ENCODE measurements around the gene PARD3.
"Not testable (repeated sequence)": the region's sequence is repeated elsewhere in the genome, so short reads cannot be mapped to it uniquely, and the experiment has no call there.

The PARD3 gene

DNA sequence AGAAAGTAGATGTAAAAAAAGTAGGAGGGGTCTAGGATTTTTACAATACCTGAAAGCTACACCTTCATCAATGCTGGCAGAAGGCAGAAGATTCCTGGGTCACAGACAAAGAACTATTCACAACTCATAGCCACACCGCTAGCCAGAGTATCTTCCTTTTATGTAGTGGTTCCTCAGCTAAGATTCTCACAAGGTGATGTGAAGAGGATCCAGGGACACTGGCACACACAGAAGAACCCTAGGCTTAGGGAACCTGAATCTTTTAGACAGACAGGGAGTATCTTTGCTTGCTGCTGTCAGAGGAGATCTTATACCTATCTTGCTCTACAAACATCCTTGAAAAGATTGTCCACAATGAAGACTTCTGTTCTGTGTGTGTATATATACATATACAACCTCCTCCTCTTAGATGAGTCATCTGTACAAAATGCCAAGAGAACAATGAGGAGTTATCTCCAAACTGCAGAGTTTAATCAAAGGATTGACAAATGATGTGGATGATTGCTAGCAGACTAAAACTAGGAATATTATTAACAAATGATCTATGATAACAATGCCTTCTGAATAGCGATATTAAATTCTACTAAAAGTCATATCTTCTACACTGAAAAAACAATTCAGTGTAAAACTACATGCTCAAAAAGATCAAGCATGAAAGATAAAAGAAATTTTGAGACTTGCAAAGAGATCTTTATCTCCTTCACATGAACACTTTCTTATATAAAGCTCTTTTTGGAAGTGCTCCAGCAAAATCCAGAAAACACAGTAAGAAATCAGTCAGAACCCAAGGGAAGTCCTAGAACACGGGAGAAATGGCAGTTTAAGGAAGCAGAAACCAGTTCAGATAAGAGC, 409.3 kb downstream of the PARD3 start:
- Histone ChIP-seq H3K27ac (ENCODE audit: low read depth, low read length) (no peak overlapping the region), H3K27me3 (ENCODE audit: control insufficient read depth in 1 of 2, insufficient read depth in 2 of 2, low read length in 2 of 2) (no peaks in the 10 kb centered on the region), H3K36me3 (ENCODE audit: control insufficient read depth in 1 of 2, insufficient read depth in 2 of 2, low read length in 2 of 2) (no peaks in the 10 kb centered on the region), H3K9ac (ENCODE audit: low read depth in 1 of 2, low read length in 2 of 2) (no peak overlapping the region), H3K4me1 (ENCODE audit: control insufficient read depth in 1 of 2, insufficient read depth in 2 of 2, low read length in 2 of 2) (peaks cover 4 to 11% of the 10 kb centered on the region in 2 donors), H3K9me3 (ENCODE audit: control insufficient read depth in 1 of 2, low read length in 2 of 2) (no peaks in the 10 kb centered on the region), H3K4me3 (ENCODE audit: low read depth in 1 of 2, low read length in 2 of 2) (no peak overlapping the region)

DNA sequence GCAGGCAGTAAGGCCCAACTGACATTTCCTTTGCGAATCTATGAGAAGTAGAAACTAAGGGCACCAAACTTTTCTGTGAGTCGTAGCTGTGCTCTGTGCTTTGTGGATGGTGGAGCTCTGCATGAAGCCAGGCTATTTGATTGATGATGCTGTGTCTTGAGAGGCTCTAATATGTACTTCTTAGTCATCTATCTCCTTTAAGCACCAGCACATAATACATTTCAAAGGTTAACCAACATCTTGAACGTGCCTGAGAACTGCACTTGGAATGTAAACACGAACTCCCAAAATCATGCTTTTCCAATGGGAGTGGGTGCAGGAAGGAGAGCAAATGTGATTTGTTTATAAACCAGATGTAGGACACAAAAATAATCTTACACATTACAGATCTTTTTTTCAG, 411.6 kb downstream of the PARD3 start:
- Histone ChIP-seq H3K4me1 (ENCODE audit: control insufficient read depth in 1 of 2, insufficient read depth in 2 of 2, low read length in 2 of 2) (peaks cover 4 to 11% of the 10 kb centered on the region in 2 donors), H3K27ac (ENCODE audit: low read depth, low read length) (no peak overlapping the region), H3K36me3 (ENCODE audit: control insufficient read depth in 1 of 2, insufficient read depth in 2 of 2, low read length in 2 of 2) (no peaks in the 10 kb centered on the region), H3K4me3 (ENCODE audit: low read depth in 1 of 2, low read length in 2 of 2) (no peak overlapping the region), H3K9me3 (ENCODE audit: control insufficient read depth in 1 of 2, low read length in 2 of 2) (no peaks in the 10 kb centered on the region), H3K9ac (ENCODE audit: low read depth in 1 of 2, low read length in 2 of 2) (no peak overlapping the region), H3K27me3 (ENCODE audit: control insufficient read depth in 1 of 2, insufficient read depth in 2 of 2, low read length in 2 of 2) (no peaks in the 10 kb centered on the region)

DNA sequence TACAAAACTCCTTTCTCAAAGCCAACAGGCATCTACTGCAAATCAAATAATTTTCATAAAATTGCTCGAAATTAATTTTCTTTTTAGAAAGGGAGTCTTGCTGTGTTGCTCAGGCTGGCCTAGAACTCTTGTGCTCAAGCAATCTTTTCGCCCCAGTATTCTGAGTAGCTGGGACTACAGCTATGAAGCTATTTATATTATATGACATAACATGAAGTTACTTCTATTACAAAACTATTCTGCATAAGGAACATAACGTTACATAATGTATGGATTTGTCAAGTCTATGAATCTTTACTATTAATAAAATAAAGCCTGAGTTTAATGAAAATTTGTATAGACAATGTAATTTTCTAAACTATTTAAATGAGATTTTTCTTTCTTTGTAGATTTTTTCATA, 415.0 kb downstream of the PARD3 start:
- Histone ChIP-seq H3K27me3 (ENCODE audit: control insufficient read depth in 1 of 2, insufficient read depth in 2 of 2, low read length in 2 of 2) (no peaks in the 10 kb centered on the region), H3K4me1 (ENCODE audit: control insufficient read depth in 1 of 2, insufficient read depth in 2 of 2, low read length in 2 of 2) (no peaks in the 10 kb centered on the region), H3K9me3 (ENCODE audit: control insufficient read depth in 1 of 2, low read length in 2 of 2) (no peaks in the 10 kb centered on the region), H3K27ac (ENCODE audit: low read depth, low read length) (no peak overlapping the region), H3K9ac (ENCODE audit: low read depth in 1 of 2, low read length in 2 of 2) (no peak overlapping the region), H3K4me3 (ENCODE audit: low read depth in 1 of 2, low read length in 2 of 2) (no peak overlapping the region), H3K36me3 (ENCODE audit: control insufficient read depth in 1 of 2, insufficient read depth in 2 of 2, low read length in 2 of 2) (no peaks in the 10 kb centered on the region)

DNA sequence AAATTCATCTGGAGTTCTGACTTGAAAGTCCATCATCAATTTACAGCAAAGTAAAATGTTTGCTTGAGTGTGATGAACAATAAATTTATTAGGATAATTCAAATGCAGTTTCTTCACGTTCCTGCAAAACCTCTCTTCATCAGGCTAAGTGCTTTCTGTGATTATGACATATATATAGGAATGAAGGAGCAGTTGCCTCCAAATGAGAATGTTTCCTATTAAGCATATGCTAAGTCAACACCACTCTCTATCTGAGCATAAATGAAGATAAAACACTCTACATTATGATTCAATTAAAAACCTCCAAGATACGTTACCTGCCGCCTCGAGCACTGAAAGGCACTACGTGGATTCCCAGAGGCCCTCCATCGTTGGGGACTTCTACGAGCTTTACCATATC, 416.1 kb downstream of the PARD3 start:
- H3K9me3 ChIP-seq (ENCODE audit: control insufficient read depth in 1 of 2, low read length in 2 of 2): no peaks in the 10 kb centered on the region
- no peaks in the 10 kb centered on the region for H3K27me3 ChIP-seq (ENCODE audit: control insufficient read depth in 1 of 2, insufficient read depth in 2 of 2, low read length in 2 of 2)
- no peak overlapping the region for H3K4me3 ChIP-seq (ENCODE audit: low read depth in 1 of 2, low read length in 2 of 2)
- no peaks in the 10 kb centered on the region for H3K4me1 ChIP-seq (ENCODE audit: control insufficient read depth in 1 of 2, insufficient read depth in 2 of 2, low read length in 2 of 2)
- H3K9ac ChIP-seq (ENCODE audit: low read depth in 1 of 2, low read length in 2 of 2): no peak overlapping the region
- H3K27ac ChIP-seq (ENCODE audit: low read depth, low read length): no peak overlapping the region
- H3K36me3 ChIP-seq (ENCODE audit: control insufficient read depth in 1 of 2, insufficient read depth in 2 of 2, low read length in 2 of 2): no peaks in the 10 kb centered on the region

DNA sequence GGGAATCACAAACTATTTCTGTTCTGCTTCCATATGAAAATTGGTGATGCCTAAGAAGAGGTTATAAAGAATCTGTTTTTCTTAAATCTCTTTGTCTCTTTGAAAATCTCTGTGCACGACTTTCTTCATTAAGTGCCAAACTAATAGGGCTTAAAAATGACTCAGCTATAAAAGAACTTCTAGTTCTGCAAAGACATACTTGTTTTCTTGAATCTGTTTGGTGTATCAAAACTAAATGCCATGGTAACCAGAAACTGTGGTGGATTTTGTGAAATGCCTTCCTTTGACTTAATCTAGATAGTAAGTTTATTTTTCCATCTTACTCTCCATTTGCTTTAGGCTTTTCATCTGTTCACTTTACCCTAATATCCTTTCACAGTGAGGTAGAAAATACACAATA, 417.8 kb downstream of the PARD3 start:
- no peaks in the 10 kb centered on the region for H3K27me3 ChIP-seq (ENCODE audit: control insufficient read depth in 1 of 2, insufficient read depth in 2 of 2, low read length in 2 of 2)
- H3K4me1 ChIP-seq (ENCODE audit: control insufficient read depth in 1 of 2, insufficient read depth in 2 of 2, low read length in 2 of 2): no peaks in the 10 kb centered on the region
- no peak overlapping the region for H3K4me3 ChIP-seq (ENCODE audit: low read depth in 1 of 2, low read length in 2 of 2)
- H3K9ac ChIP-seq (ENCODE audit: low read depth in 1 of 2, low read length in 2 of 2): no peak overlapping the region
- no peak overlapping the region for H3K27ac ChIP-seq (ENCODE audit: low read depth, low read length)
- H3K36me3 ChIP-seq (ENCODE audit: control insufficient read depth in 1 of 2, insufficient read depth in 2 of 2, low read length in 2 of 2): no peaks in the 10 kb centered on the region
- no peaks in the 10 kb centered on the region for H3K9me3 ChIP-seq (ENCODE audit: control insufficient read depth in 1 of 2, low read length in 2 of 2)

DNA sequence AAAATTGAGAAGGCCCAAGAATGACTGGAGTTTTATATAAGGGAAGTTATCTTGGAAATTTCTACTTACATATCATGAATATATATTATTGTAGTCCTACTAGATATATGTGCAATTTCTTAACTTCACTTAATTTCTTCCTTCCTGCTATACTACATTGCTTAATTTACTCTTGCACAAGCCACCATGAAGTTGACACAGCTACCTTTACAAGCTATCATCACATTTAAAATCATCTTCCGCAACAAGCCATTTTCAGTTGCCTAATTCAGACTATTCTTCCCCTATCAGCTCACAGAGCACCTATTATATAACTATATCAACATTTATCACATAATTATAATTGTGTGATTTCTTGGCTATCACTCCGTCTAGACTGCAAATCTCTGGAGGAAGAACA, 418.4 kb downstream of the PARD3 start:
- Histone ChIP-seq H3K27me3 (ENCODE audit: control insufficient read depth in 1 of 2, insufficient read depth in 2 of 2, low read length in 2 of 2) (no peaks in the 10 kb centered on the region), H3K27ac (ENCODE audit: low read depth, low read length) (no peak overlapping the region), H3K4me1 (ENCODE audit: control insufficient read depth in 1 of 2, insufficient read depth in 2 of 2, low read length in 2 of 2) (no peaks in the 10 kb centered on the region), H3K4me3 (ENCODE audit: low read depth in 1 of 2, low read length in 2 of 2) (no peak overlapping the region), H3K36me3 (ENCODE audit: control insufficient read depth in 1 of 2, insufficient read depth in 2 of 2, low read length in 2 of 2) (no peaks in the 10 kb centered on the region), H3K9me3 (ENCODE audit: control insufficient read depth in 1 of 2, low read length in 2 of 2) (no peaks in the 10 kb centered on the region), H3K9ac (ENCODE audit: low read depth in 1 of 2, low read length in 2 of 2) (no peak overlapping the region)

DNA sequence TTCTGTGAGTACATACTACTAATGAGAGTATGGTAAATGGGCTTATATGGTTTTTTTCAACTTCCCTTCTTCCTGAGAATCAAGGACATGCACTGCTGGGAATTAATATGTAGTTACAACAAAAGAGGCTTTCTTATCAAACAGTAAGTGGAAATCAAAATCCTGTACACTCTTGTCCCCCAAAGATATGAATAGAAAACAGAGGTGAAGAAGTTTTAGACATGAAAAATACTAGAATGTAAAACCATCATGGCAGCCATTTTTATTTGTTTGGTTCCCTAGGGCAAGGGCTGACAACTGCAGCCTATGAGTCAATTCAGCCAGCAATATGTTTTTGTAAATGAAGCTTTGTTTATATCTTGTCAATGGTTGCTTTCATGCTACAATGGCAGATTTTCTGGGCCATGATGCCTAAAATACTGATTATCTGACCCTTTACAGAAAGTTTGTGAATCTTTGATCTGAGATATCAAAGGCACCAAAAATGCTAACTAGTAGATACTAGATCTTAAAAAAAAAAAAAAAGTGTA, 422.4 kb downstream of the PARD3 start:
- no peaks in the 10 kb centered on the region for H3K4me1 ChIP-seq (ENCODE audit: control insufficient read depth in 1 of 2, insufficient read depth in 2 of 2, low read length in 2 of 2)
- no peak overlapping the region for H3K9ac ChIP-seq (ENCODE audit: low read depth in 1 of 2, low read length in 2 of 2)
- H3K9me3 ChIP-seq (ENCODE audit: control insufficient read depth in 1 of 2, low read length in 2 of 2): no peaks in the 10 kb centered on the region
- H3K27me3 ChIP-seq (ENCODE audit: control insufficient read depth in 1 of 2, insufficient read depth in 2 of 2, low read length in 2 of 2): no peaks in the 10 kb centered on the region
- H3K27ac ChIP-seq (ENCODE audit: low read depth, low read length): no peak overlapping the region
- no peak overlapping the region for H3K4me3 ChIP-seq (ENCODE audit: low read depth in 1 of 2, low read length in 2 of 2)
- H3K36me3 ChIP-seq (ENCODE audit: control insufficient read depth in 1 of 2, insufficient read depth in 2 of 2, low read length in 2 of 2): no peaks in the 10 kb centered on the region

DNA sequence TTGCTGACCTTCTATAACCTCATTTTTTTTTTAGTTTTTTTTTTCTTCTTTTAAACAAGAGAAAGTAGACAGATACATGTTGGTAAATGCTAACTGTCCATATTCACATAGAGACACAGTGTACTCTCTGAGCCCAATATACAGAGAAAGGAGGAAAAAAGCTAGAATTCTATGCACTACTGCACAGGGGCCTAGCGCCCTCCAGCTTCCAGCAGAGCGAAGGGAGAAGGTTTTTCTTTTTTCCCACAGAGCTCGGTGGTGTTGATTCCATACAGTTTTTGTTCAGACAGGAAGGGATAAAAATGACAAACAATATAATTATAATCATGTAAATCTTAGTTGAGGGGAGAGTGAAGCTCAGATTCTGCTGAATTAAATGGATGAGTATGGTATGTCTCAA, 423.9 kb downstream of the PARD3 start:
- H3K27ac ChIP-seq (ENCODE audit: low read depth, low read length); H3K9ac ChIP-seq (ENCODE audit: low read depth in 1 of 2, low read length in 2 of 2); H3K9me3 ChIP-seq (ENCODE audit: control insufficient read depth in 1 of 2, low read length in 2 of 2); H3K4me3 ChIP-seq (ENCODE audit: low read depth in 1 of 2, low read length in 2 of 2); H3K27me3 ChIP-seq (ENCODE audit: control insufficient read depth in 1 of 2, insufficient read depth in 2 of 2, low read length in 2 of 2); H3K4me1 ChIP-seq (ENCODE audit: control insufficient read depth in 1 of 2, insufficient read depth in 2 of 2, low read length in 2 of 2); H3K36me3 ChIP-seq (ENCODE audit: control insufficient read depth in 1 of 2, insufficient read depth in 2 of 2, low read length in 2 of 2): not testable (repeated sequence)

DNA sequence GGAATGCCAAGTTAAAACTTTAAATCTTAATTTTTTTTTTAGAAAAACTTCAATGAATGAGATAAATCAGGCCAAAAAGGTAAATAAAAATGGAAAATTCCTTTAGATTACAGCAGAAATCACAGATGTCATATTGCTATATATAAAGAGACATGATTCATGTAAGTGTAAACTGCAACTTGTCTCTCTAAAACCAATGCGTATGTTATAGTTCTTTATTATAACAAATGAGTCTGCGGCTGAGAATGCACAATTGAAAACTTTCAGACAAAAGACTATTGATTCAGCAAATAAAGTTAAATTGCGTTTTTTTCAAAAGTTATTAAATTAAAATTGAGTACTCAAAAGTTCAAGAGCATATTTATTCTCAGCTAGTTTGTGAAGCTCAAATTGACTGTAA, 425.3 kb downstream of the PARD3 start:
- Histone ChIP-seq H3K4me1 (ENCODE audit: control insufficient read depth in 1 of 2, insufficient read depth in 2 of 2, low read length in 2 of 2) (peaks cover 4 to 6% of the 10 kb centered on the region in 2 donors), H3K9me3 (ENCODE audit: control insufficient read depth in 1 of 2, low read length in 2 of 2) (no peaks in the 10 kb centered on the region), H3K36me3 (ENCODE audit: control insufficient read depth in 1 of 2, insufficient read depth in 2 of 2, low read length in 2 of 2) (no peaks in the 10 kb centered on the region), H3K9ac (ENCODE audit: low read depth in 1 of 2, low read length in 2 of 2) (no peak overlapping the region), H3K27me3 (ENCODE audit: control insufficient read depth in 1 of 2, insufficient read depth in 2 of 2, low read length in 2 of 2) (no peaks in the 10 kb centered on the region), H3K4me3 (ENCODE audit: low read depth in 1 of 2, low read length in 2 of 2) (no peak overlapping the region), H3K27ac (ENCODE audit: low read depth, low read length) (no peak overlapping the region)

DNA sequence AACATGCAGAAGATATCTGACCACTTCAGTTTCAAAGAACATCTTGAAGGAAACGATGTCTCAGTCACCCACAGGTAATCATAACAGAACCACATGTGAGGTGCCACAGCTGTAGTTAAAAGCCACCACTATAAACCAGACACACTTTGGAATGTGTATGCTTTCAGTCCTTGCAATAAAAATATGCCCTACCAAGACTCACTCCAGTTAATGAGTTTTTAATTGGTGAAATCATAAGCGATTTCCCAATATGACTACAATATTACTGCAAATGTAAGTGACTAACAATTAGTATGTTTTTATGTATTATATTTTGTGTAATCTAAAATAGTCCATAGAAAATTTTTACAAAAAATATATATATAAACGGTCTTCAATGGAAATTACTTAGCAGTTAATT, 428.2 kb downstream of the PARD3 start:
- Histone ChIP-seq H3K4me3 (ENCODE audit: low read depth in 1 of 2, low read length in 2 of 2) (no peak overlapping the region), H3K4me1 (ENCODE audit: control insufficient read depth in 1 of 2, insufficient read depth in 2 of 2, low read length in 2 of 2) (peaks cover 6 to 13% of the 10 kb centered on the region in 2 donors), H3K9ac (ENCODE audit: low read depth in 1 of 2, low read length in 2 of 2) (no peak overlapping the region), H3K36me3 (ENCODE audit: control insufficient read depth in 1 of 2, insufficient read depth in 2 of 2, low read length in 2 of 2) (peaks cover 0 to 6% of the 10 kb centered on the region in 2 donors), H3K9me3 (ENCODE audit: control insufficient read depth in 1 of 2, low read length in 2 of 2) (no peaks in the 10 kb centered on the region), H3K27me3 (ENCODE audit: control insufficient read depth in 1 of 2, insufficient read depth in 2 of 2, low read length in 2 of 2) (no peaks in the 10 kb centered on the region), H3K27ac (ENCODE audit: low read depth, low read length) (no peak overlapping the region)

Measured in duodenal mucosa (tissue), 2 donors.